Activated T-cell treated with anti-CD3 and anti-CD28 coated beads for 24 hours (primary cell): Measurements from ENCODE around the gene CAPN5.
"Not testable (repeated sequence)": the region's sequence is repeated elsewhere in the genome, so short reads cannot be mapped to it uniquely, and the experiment has no call there.

Experiments used
- DNase-seq: peaks from one replicate; pipeline ENCODE4 v3.0.0-alpha.2; 2020; ENCODE audit warnings: low read depth

Gene CAPN5

GRCh38 chr11:77044356-77044755 is 22.4 kb upstream of the CAPN5 start:
- DNase-seq, result no peak

DNA sequence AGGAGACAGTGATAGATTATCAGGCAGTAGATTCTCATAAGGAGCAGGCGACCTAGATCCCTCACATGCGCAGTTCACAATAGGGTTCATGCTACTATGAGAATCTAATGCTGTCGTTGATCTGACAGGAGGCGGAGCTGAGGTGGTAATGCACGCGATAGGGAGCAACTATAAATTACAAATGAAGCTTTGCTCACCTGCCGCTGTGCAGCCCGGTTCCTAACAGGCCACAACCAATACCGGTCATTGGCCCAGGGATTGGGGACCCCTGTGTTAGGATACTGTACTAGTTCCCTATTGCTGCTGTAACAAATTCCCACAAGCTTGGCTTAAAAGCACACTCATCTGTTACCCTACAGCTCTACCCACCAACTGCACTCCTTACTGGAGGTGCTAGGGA is 21.9 kb upstream of the CAPN5 start:
- DNase-seq, result no peak

- peak; percentile 40 for DNase-seq
Measured at GRCh38 chr11:77046060-77046501, 20.7 kb upstream of the CAPN5 start.

GRCh38 chr11:77047007-77047927 is 19.5 kb upstream of the CAPN5 start:
- DNase-seq, result peak; percentile 81

GRCh38 chr11:77047928-77048446 is 18.8 kb upstream of the CAPN5 start:
- not testable (repeated sequence) for DNase-seq

- no peak for DNase-seq
Measured at GRCh38 chr11:77049026-77049425, 17.7 kb upstream of the CAPN5 start.

DNA sequence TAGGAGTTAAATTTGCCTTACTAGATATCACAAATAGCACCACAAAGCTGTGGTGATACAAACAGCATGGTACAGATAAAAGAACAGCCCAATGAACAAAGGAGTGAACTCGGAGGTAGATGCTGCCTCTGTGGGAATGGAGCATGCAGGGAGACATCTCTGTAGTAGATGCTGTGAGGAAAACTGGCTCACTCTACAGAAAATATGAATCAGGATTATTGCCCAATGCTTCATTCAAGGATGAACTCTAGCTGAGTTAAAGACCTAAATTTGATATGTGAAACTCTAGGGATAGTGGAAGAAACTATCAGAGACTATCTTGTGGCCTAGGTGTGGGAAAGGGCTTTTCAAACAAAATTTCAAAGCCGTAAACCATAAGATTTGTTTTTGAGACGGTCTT is 15.3 kb upstream of the CAPN5 start:
- no peak for DNase-seq

GRCh38 chr11:77052518-77052917 is 14.3 kb upstream of the CAPN5 start:
- no peak for DNase-seq

- DNase-seq, result no peak
Measured at GRCh38 chr11:77053217-77054015, 13.4 kb upstream of the CAPN5 start.

GRCh38 chr11:77054084-77054483 is 12.7 kb upstream of the CAPN5 start:
- DNase-seq, result no peak

DNA sequence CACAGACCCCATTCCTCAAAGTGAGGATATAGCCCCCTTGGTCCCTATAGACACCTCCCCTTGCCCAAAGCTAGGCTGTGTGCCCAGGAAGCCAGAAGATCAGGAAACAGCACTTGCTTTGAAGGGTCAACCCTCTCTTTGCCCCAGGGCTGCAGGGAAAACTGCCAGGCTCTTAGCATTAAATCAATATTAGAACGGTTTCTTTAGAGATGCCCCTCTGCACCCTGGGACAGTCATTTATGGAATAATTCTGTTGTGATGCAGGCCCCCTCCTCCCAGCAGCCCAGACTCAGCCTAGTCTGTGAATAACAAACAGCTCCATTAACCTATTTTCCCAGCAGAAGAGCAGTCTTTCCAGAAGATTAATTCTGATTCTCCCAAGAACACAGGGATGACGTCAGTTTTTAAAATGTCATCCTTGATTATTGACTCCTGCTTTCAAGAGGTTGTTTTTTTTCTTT is 11.6 kb upstream of the CAPN5 start:
- DNase-seq, result no peak

GRCh38 chr11:77055913-77056312 is 10.9 kb upstream of the CAPN5 start:
- DNase-seq, result no peak

DNA sequence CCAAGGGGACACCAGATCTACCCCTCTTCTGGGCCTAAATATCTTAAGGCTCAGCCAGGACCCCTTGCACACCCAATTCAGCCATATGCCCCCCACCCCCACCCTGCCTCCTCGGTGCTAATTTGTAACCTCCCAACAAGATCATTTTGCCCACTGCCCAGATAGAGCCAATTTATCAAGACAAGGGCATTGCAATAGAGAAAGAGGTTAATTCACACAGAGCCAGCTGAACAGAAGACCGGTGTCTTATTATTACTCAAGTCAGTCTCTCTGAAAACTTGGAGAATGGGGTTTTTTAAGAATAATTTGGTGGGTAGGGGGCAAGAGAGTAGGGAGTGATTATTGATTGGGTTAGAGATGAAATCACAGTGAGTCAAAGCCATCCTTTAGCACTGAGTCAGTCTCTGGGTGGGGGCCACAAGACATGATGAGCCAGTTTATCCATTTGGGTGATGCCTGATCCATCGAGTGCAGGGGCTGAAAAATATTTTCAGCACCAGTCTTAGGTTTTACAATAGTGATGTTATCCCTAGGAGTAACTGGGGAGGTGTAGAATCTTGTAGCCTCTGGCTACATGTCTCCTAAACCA is 9.9 kb upstream of the CAPN5 start:
- no peak for DNase-seq

GRCh38 chr11:77057938-77058474 is 8.8 kb upstream of the CAPN5 start:
- DNase-seq, result no peak

GRCh38 chr11:77058900-77059299 is 7.9 kb upstream of the CAPN5 start:
- no peak for DNase-seq

GRCh38 chr11:77059806-77060205 is 7.0 kb upstream of the CAPN5 start:
- no peak for DNase-seq

- no peak for DNase-seq
Measured at GRCh38 chr11:77060234-77060633, 6.5 kb upstream of the CAPN5 start.

DNA sequence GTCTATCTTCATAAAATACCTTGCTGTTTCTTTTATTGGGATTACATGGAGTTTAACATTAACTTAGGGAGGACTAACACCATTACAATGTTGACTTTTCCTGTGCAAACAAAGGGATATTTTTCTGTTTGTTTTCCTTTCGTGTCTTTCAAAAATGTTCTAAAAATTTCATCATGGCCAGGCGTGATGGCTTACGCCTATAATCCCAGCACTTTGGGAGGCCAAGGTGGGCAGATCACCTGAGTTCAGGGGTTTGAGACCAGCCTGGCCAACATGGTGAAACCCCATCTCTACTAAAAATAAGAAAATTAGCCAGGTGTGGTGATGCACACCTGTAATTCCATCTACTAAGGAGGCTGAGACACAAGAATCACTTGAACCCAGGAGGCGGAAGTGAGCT is 5.5 kb upstream of the CAPN5 start:
- DNase-seq, result not testable (repeated sequence)

- DNase-seq, result no peak
Measured at GRCh38 chr11:77062924-77063323, 3.8 kb upstream of the CAPN5 start.

DNA sequence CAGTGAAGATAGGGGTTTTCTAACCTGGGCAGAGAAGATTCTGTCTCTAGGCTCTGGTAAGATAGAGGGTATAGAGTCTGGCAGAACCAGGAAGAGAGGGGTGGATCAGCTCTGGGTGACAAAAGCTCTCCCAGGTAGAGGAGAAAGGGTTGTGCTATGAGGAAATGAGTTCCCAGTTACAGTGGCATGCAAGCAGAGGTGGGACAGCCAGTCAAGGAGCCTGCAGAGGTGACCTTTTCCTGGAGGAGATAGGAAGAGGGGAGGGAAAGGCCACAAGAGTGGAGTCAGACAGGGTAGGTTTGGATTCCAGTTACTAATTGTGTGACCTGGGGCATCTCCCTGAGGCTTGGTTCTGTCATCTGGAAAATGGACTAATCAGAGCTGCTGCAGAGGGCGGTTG is 3.4 kb upstream of the CAPN5 start:
- no peak for DNase-seq

DNA sequence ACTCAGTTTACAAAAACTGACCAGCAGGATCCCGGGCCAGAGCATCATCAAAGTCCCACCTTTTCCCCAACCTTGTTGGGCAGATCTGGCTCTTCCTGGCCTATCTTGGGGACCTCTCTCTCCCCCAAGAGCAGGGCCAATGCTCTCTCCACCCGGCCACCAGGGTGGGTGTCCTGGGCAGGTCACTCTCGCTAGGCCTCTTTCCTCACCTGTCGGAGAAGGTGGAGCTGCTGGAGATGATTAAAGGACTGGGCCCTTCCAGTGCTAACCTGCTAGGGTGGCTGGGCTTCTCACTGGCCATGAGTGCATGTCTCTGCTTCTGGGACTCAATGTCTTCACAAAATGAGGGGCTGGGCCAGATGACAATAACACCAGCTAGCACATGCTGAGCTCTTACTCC is 2.9 kb upstream of the CAPN5 start:
- DNase-seq, result no peak

- DNase-seq, result no peak
Measured at GRCh38 chr11:77064648-77065217, 2.0 kb upstream of the CAPN5 start.
